Activated CD4-positive, alpha-beta T cell treated with anti-CD3 and anti-CD28 coated beads, Interleukin-2, amount 10 ng/mL, durations not matched to agents 24 days and 14 days (primary cell): Measurements from ENCODE around the gene OR8H2. TPM values are rescaled to one million over a fixed set of nuclear protein-coding genes. Genes with fewer than 3 reads are reported as not detected.
"Not testable (repeated sequence)": the region's sequence is repeated elsewhere in the genome, so short reads cannot be mapped to it uniquely, and the experiment has no call there.

Source experiments
- DNase-seq: peaks from one replicate; pipeline ENCODE4 v3.0.0; 2022
- H3K27ac Mint-ChIP-seq: one replicate; pipeline ENCODE4 v1.8.0; 2022; ENCODE audit warnings: mild to moderate bottlenecking, mixed read lengths
- H3K27me3 Mint-ChIP-seq: one replicate; pipeline ENCODE4 v1.8.0; 2022; ENCODE audit warnings: mixed read lengths
- H3K36me3 Mint-ChIP-seq: one replicate; pipeline ENCODE4 v1.8.0; 2022; ENCODE audit warnings: low read depth, mild to moderate bottlenecking, mixed read lengths
- H3K4me1 Mint-ChIP-seq: one replicate; pipeline ENCODE4 v1.8.0; 2021; ENCODE audit warnings: mixed read lengths
- H3K4me3 Mint-ChIP-seq: one replicate; pipeline ENCODE4 v1.8.0; 2022; ENCODE audit warnings: mild to moderate bottlenecking, moderate library complexity, mixed read lengths
- H3K9me3 Mint-ChIP-seq: one replicate; pipeline ENCODE4 v1.8.0; 2021; ENCODE audit warnings: mixed read lengths
- intact Hi-C: fragments of 100-400 bp; cut with micrococcal nuclease; formaldehyde crosslinking; loops from one replicate; pipeline ENCODE4 v1.15.1; 2023
- total RNA-seq: library from RNA; stranded (reverse); gene quantifications from 2 replicates; pipeline ENCODE4 v1.2.3, GENCODE V29; 2022

OR8H2 gene
- not detected in 2 replicates for total RNA-seq

GRCh38 chr11:56103210-56103737, at the start of gene OR8H2:
OR8H2 (plus strand) TSS chr11:56103687; CDS start chr11:56105043, 1,356 bp downstream.
- Mint-ChIP-seq H3K27ac (no peak within 1 kb of the TSS), H3K9me3 (peaks cover 9% of the 10 kb centered on the region), H3K36me3 (no peaks in the 10 kb centered on the region), H3K4me1 (no peaks in the 10 kb centered on the region), H3K4me3 (no peak within 1 kb of the TSS), H3K27me3 (no peaks in the 10 kb centered on the region)
- no peak for DNase-seq
- intact Hi-C loops = no loop called here

- H3K9me3 Mint-ChIP-seq, H3K27ac Mint-ChIP-seq, H3K4me1 Mint-ChIP-seq, intact Hi-C loops, H3K36me3 Mint-ChIP-seq, DNase-seq, H3K27me3 Mint-ChIP-seq, H3K4me3 Mint-ChIP-seq: not testable (repeated sequence)
Observed at GRCh38 chr11:56056366-56056765, 47.1 kb upstream of the OR8H2 start.

GRCh38 chr11:56057661-56058237, 45.7 kb upstream of the OR8H2 start:
- DNase-seq, H3K9me3 Mint-ChIP-seq, H3K4me1 Mint-ChIP-seq, H3K27me3 Mint-ChIP-seq, H3K36me3 Mint-ChIP-seq, intact Hi-C loops, H3K4me3 Mint-ChIP-seq, H3K27ac Mint-ChIP-seq: not testable (repeated sequence)

- intact Hi-C loops, H3K27ac Mint-ChIP-seq, H3K27me3 Mint-ChIP-seq, H3K9me3 Mint-ChIP-seq, H3K4me1 Mint-ChIP-seq, H3K36me3 Mint-ChIP-seq, H3K4me3 Mint-ChIP-seq, DNase-seq: not testable (repeated sequence)
Observed at GRCh38 chr11:56058260-56058780, 45.2 kb upstream of the OR8H2 start.

- intact Hi-C loops = no loop called here
- Mint-ChIP-seq H3K36me3 (no peaks in the 10 kb centered on the region), H3K9me3 (peaks cover 4% of the 10 kb centered on the region)
Observed at GRCh38 chr11:56066980-56067379, 36.5 kb upstream of the OR8H2 start.

GRCh38 chr11:56089697-56090096, 13.8 kb upstream of the OR8H2 start:
- Mint-ChIP-seq H3K36me3 (no peaks in the 10 kb centered on the region), H3K27me3 (no peaks in the 10 kb centered on the region)
- intact Hi-C loops = no loop called here

More at GRCh38 chr11:56066980-56067379, 36.5 kb upstream of the OR8H2 start:
- no peaks in the 10 kb centered on the region for H3K4me1 Mint-ChIP-seq
- H3K27ac Mint-ChIP-seq = no peak overlapping the region
- DNase-seq = no peak
- H3K4me3 Mint-ChIP-seq = no peak overlapping the region
- H3K27me3 Mint-ChIP-seq = no peaks in the 10 kb centered on the region

GRCh38 chr11:56093008-56093407, 10.5 kb upstream of the OR8H2 start, which contains the start of gene OR8I2:
OR8I2 (plus strand) TSS chr11:56093308; CDS start chr11:56093308, 0 bp downstream.
- Mint-ChIP-seq H3K4me1 (no peaks in the 10 kb centered on the region), H3K4me3 (no peak within 1 kb of the TSS), H3K27ac (no peak within 1 kb of the TSS), H3K27me3 (no peaks in the 10 kb centered on the region), H3K9me3 (peaks cover 9% of the 10 kb centered on the region), H3K36me3 (no peaks in the 10 kb centered on the region)
- intact Hi-C loops = no loop called here
- DNase-seq = no peak

More at GRCh38 chr11:56089697-56090096, 13.8 kb upstream of the OR8H2 start:
- H3K9me3 Mint-ChIP-seq = peaks cover 9% of the 10 kb centered on the region
- no peak overlapping the region for H3K27ac Mint-ChIP-seq
- no peaks in the 10 kb centered on the region for H3K4me1 Mint-ChIP-seq
- DNase-seq = no peak
- H3K4me3 Mint-ChIP-seq = no peak overlapping the region

- intact Hi-C loops = no loop called here
Observed at GRCh38 chr11:56122073-56122472, 18.6 kb downstream of the OR8H2 start, which contains the start of gene OR8H3. OR8H3 (plus strand) TSS chr11:56122373; CDS start chr11:56122373, 0 bp downstream.

GRCh38 chr11:56140151-56140661, 36.7 kb downstream of the OR8H2 start, which contains the start of gene OR8J3:
OR8J3 (minus strand) TSS chr11:56140201; CDS start chr11:56137718, 2,483 bp downstream.
- H3K4me3 Mint-ChIP-seq = no peak within 1 kb of the TSS
- intact Hi-C loops = no loop called here
- H3K27me3 Mint-ChIP-seq = no peaks in the 10 kb centered on the region
- no peaks in the 10 kb centered on the region for H3K36me3 Mint-ChIP-seq
- DNase-seq = no peak
- peaks cover 11% of the 10 kb centered on the region for H3K9me3 Mint-ChIP-seq
- no peak within 1 kb of the TSS for H3K27ac Mint-ChIP-seq
- no peaks in the 10 kb centered on the region for H3K4me1 Mint-ChIP-seq

More at GRCh38 chr11:56122073-56122472, 18.6 kb downstream of the OR8H2 start, which contains the start of gene OR8H3:
- no peaks in the 10 kb centered on the region for H3K27me3 Mint-ChIP-seq
- H3K36me3 Mint-ChIP-seq = no peaks in the 10 kb centered on the region
- H3K4me3 Mint-ChIP-seq = no peak within 1 kb of the TSS
- DNase-seq = no peak
- H3K9me3 Mint-ChIP-seq = no peaks in the 10 kb centered on the region
- no peak within 1 kb of the TSS for H3K27ac Mint-ChIP-seq
- H3K4me1 Mint-ChIP-seq = no peaks in the 10 kb centered on the region

GRCh38 chr11:56143681-56144080, 40.2 kb downstream of the OR8H2 start:
- DNase-seq, H3K4me1 Mint-ChIP-seq, H3K36me3 Mint-ChIP-seq, H3K9me3 Mint-ChIP-seq, H3K27ac Mint-ChIP-seq, H3K27me3 Mint-ChIP-seq, H3K4me3 Mint-ChIP-seq, intact Hi-C loops: not testable (repeated sequence)

- Mint-ChIP-seq H3K36me3 (no peaks in the 10 kb centered on the region), H3K9me3 (peaks cover 17% of the 10 kb centered on the region), H3K4me3 (no peak overlapping the region), H3K27me3 (no peaks in the 10 kb centered on the region), H3K4me1 (no peaks in the 10 kb centered on the region), H3K27ac (no peak overlapping the region)
- intact Hi-C loops = no loop called here
- DNase-seq = no peak
Observed at GRCh38 chr11:56151376-56151775, 47.9 kb downstream of the OR8H2 start.

- H3K4me3 Mint-ChIP-seq = no peak overlapping the region
- intact Hi-C loops = no loop called here
- H3K27ac Mint-ChIP-seq = no peak overlapping the region
- no peaks in the 10 kb centered on the region for H3K36me3 Mint-ChIP-seq
- H3K9me3 Mint-ChIP-seq = peaks cover 17% of the 10 kb centered on the region
- no peaks in the 10 kb centered on the region for H3K27me3 Mint-ChIP-seq
- no peaks in the 10 kb centered on the region for H3K4me1 Mint-ChIP-seq
- no peak for DNase-seq
Observed at GRCh38 chr11:56152333-56152732, 48.8 kb downstream of the OR8H2 start.
